Measurements from ENCODE around the gene STK38L. TPM values are rescaled to one million over a fixed set of nuclear protein-coding genes. Genes with fewer than 3 reads are reported as not detected.

The STK38L gene
- total and polyA plus RNA-seq, 12 donors = 10.2 to 298 (median 21.0) TPM

DNA sequence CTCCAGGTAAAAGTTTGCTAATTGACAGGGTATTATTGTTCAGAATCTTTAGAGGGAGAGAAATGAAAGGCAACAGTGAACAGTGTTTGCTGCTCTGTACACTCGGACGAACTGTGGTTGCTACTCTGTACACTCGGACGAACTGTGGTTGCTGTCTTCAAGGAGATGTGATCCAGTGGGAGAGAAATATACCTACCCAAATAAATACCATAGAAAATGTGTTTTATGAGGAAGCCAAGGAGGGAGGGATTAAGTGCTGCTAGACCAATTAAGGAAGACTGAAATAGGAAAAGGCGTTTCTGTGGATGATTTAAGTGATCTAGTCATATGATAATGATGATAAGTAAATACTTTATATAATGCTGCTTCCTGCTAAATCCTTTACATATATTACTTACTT is 2.7 kb downstream of the STK38L start:
- Histone ChIP-seq H3K4me3 (no peak overlapping the region), H3K27ac (no peak overlapping the region), H3K4me1 (replicated peaks in 1 of 2) (peaks cover 11 to 37% of the 10 kb centered on the region in 2 donors), H3K9me3 (replicated peaks in 1 of 3) (no peaks in the 10 kb centered on the region), H3K27me3 (no peaks in the 10 kb centered on the region), H3K36me3 (replicated peaks in 1 of 2) (no peaks in the 10 kb centered on the region)
- 87 to 95% (median 90%) methylated on average over 5 of the region's 5 CpGs for WGBS, 4 donors
- intact Hi-C loops (cut with DNase I) = loop anchor here in 1 of 2 donors (5.0 kb wide), 1 partner anchor 56 kb away; no protein-coding TSS in a partner anchor
- TF ChIP-seq POLR2A (IDR thresholded peaks at IDR 0.05) = no peak
- TF ChIP-seq, protein P1, sequence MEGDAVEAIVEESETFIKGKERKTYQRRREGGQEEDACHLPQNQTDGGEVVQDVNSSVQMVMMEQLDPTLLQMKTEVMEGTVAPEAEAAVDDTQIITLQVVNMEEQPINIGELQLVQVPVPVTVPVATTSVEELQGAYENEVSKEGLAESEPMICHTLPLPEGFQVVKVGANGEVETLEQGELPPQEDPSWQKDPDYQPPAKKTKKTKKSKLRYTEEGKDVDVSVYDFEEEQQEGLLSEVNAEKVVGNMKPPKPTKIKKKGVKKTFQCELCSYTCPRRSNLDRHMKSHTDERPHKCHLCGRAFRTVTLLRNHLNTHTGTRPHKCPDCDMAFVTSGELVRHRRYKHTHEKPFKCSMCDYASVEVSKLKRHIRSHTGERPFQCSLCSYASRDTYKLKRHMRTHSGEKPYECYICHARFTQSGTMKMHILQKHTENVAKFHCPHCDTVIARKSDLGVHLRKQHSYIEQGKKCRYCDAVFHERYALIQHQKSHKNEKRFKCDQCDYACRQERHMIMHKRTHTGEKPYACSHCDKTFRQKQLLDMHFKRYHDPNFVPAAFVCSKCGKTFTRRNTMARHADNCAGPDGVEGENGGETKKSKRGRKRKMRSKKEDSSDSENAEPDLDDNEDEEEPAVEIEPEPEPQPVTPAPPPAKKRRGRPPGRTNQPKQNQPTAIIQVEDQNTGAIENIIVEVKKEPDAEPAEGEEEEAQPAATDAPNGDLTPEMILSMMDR (IDR thresholded peaks at IDR 0.05) = no peak
- DNase-seq = no peak

DNA sequence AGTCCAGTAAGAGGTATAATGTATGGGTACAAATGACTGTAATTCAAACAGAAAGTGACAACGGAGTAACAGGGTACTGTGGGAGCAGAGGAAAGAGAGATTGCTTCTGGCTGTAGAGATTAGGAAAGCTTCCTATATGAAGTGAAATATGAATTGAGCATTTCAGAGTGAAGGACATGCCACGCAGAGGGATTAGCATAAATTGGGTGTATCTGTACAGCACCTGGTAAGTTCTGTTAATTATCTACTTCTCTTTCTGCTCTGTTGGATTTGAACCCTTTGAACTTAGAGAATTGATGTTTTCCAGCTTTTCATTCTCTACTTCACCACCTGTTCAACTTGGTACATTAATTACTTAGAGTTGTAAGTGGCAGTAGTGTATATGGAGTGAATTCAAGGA is 8.8 kb downstream of the STK38L start:
- 84 to 91% (median 88%) methylated on average over 2 of the region's 2 CpGs for WGBS, 4 donors
- no peaks in the 10 kb centered on the region for H3K36me3 ChIP-seq (replicated peaks in 1 of 2)
- H3K9me3 ChIP-seq (replicated peaks in 1 of 3) = no peaks in the 10 kb centered on the region
- no peak for DNase-seq
- intact Hi-C loops (cut with DNase I) = no loop called here
- TF ChIP-seq, protein P1 (IDR thresholded peaks at IDR 0.05) = no peak
- no peak for TF ChIP-seq POLR2A (IDR thresholded peaks at IDR 0.05)
- no peaks in the 10 kb centered on the region for H3K27me3 ChIP-seq
- H3K27ac ChIP-seq = no peak overlapping the region
- no peak overlapping the region for H3K4me3 ChIP-seq
- H3K4me1 ChIP-seq (replicated peaks in 1 of 2) = peaks cover 0 to 20% of the 10 kb centered on the region in 2 donors

DNA sequence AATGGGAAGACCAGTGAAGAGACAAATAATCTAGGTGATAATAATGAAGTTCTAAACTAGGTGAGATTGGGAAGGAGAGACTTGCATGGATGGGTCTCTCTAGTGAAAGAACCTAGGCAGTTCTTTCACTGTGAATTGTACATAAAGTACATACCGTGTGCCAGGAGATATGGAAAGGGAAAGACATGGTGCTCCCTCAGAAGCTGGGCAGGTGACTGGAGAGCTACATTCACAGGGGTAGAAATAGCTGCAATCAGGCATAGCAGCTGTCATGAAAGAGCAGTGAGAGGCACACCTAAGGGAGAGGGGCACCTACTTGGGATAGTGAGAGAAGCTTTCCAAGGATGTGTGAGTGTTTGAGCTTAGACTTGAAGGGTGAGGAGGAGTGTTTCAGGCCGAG is 9.3 kb downstream of the STK38L start:
- H3K4me1 ChIP-seq (replicated peaks in 1 of 2) = peaks cover 0 to 20% of the 10 kb centered on the region in 2 donors
- H3K4me3 ChIP-seq = no peak overlapping the region
- no peak for DNase-seq
- H3K36me3 ChIP-seq (replicated peaks in 1 of 2) = no peaks in the 10 kb centered on the region
- H3K9me3 ChIP-seq (replicated peaks in 1 of 3) = no peaks in the 10 kb centered on the region
- no peaks in the 10 kb centered on the region for H3K27me3 ChIP-seq
- TF ChIP-seq POLR2A (IDR thresholded peaks at IDR 0.05) = no peak
- TF ChIP-seq, protein P1 (IDR thresholded peaks at IDR 0.05) = no peak
- no peak overlapping the region for H3K27ac ChIP-seq
- intact Hi-C loops (cut with DNase I) = no loop called here
- WGBS, 4 donors = 91 to 100% (median 96%) methylated on average over 2 of the region's 2 CpGs

DNA sequence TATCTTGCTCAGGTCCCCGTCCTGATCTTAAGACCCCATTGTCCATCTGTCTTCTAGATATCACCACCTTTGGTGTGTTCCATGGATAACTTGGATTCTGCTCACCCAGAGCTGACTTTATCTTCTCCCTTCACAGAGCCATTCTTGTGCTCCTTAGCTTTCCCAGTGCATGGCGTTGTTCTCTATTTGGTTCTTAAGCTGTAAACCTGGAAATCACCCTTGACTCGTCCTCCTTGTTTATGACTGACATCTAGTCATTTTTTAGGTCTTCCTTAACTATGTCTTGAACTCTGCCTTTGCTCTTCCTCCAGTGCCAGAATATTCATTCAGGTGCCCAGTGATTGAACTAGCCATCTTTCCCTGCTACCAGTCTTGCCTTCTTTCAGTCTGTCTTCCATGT is 11.7 kb downstream of the STK38L start:
- H3K27me3 ChIP-seq = no peaks in the 10 kb centered on the region
- H3K4me1 ChIP-seq (replicated peaks in 1 of 2) = peaks cover 8 to 21% of the 10 kb centered on the region in 2 donors
- no peak for TF ChIP-seq POLR2A (IDR thresholded peaks at IDR 0.05)
- TF ChIP-seq, protein P1 (IDR thresholded peaks at IDR 0.05) = no peak
- WGBS, 4 donors = 87 to 95% (median 94%) methylated on average over 3 of the region's 3 CpGs
- DNase-seq = no peak
- intact Hi-C loops (cut with DNase I) = no loop called here
- H3K27ac ChIP-seq = no peak overlapping the region
- H3K4me3 ChIP-seq = no peak overlapping the region
- H3K9me3 ChIP-seq (replicated peaks in 1 of 3) = no peaks in the 10 kb centered on the region
- H3K36me3 ChIP-seq (replicated peaks in 1 of 2) = no peaks in the 10 kb centered on the region

All from adrenal gland (tissue), 12 donors.